Measurements from ENCODE around the gene CWF19L2.

CWF19L2 gene

DNA sequence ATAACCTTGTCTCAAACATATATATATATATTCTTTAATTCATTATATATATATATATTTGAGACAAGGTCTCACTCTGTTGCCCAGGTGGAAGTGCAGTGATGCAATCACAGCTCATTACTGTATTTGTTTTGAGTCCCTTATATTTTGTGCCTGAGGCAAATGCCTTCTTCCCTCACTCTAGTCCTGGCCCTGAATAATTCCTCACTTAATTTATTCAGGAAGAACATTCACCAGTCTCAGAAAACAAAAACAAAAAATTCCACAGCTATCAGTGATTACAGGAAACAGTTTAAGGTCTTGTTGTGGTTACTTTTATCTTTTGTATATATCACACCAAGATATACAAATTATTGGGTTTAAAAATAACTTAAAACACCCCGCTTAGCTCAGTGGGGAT lies 155.7 kb downstream of the CWF19L2 start:
- DNase-seq (ENCODE audit: low spot score) = no peak

- no peak for DNase-seq (ENCODE audit: low spot score)
Measured at GRCh38 chr11:107293677-107294344, 163.8 kb downstream of the CWF19L2 start.

DNA sequence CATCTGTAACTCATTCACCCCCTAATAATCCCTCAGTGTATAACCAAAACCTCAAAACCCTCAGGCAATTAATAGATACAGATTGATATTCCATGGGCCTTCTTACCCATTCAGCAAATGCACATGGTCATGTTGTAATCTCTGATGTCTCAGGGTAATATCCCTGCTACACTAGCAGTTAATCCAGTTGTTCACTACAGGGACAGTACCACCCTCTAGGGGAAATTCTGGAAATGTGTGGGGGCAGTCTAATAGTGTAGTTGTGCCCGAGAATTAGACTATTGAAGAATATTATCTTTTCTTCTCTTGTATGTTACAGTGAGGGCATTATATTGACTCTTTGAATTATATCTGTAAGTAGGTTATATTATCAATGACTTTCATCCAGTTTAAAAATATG lies 175.4 kb downstream of the CWF19L2 start:
- no peak for DNase-seq (ENCODE audit: low spot score)

Measured in NAMALWA (cell line).